Adrenal gland (tissue), 12 donors: Measurements from ENCODE around the gene PDHX. TPM values are rescaled to one million over a fixed set of nuclear protein-coding genes. Genes with fewer than 3 reads are reported as not detected.
A peak's percentile ranks its signal among the peaks of the same experiment; 100 is the strongest.

ENCODE experiments used
- DNase-seq, 7 donors: peaks; one replicate each; pipeline ENCODE4 v3.0.0-alpha.2; 2019 to 2020
- H3K27ac ChIP-seq, 5 donors: fragments of 200-600 bp; sonication (generic) in 4 of 5; 1 replicate in 3 of 5; 2 replicates in 2 of 5; pipeline versions ENCODE4 v1.5.1 to v1.8.0; 2016 to 2020; ENCODE audit warnings: mild to moderate bottlenecking in 1 of 5
- H3K27me3 ChIP-seq: fragments of 200-600 bp; 2 replicates; pipeline ENCODE4 v1.8.0; 2021
- H3K36me3 ChIP-seq, 2 donors: fragments of 200-600 bp; replicated peaks in 1 of 2; 1 replicate in 1 of 2; 2 replicates in 1 of 2; pipeline versions ENCODE4 v1.5.1 to v1.8.0; 2018 to 2022
- H3K4me1 ChIP-seq, 2 donors: fragments of 200-600 bp; replicated peaks in 1 of 2; 1 replicate in 1 of 2; 2 replicates in 1 of 2; pipeline versions ENCODE4 v1.5.1 to v1.8.0; 2018 to 2021
- H3K4me3 ChIP-seq, 4 donors: fragments of 200-600 bp; sonication (generic) in 3 of 4; one replicate each; pipeline ENCODE4 v1.5.1; 2016 to 2018
- H3K9me3 ChIP-seq, 3 donors: fragments of 200-600 bp; sonication (generic) in 1 of 3; replicated peaks in 1 of 3; 1 replicate in 2 of 3; 2 replicates in 1 of 3; pipeline versions ENCODE4 v1.5.1 to v1.8.0; 2016 to 2021
- CTCF ChIP-seq, 6 experiments: fragments of 450-650 bp in 4 of 6; fragments of 200-600 bp in 2 of 6; sonication (generic) in 1 of 6; IDR thresholded peaks; 1 replicate in 5 of 6; 2 replicates in 1 of 6; pipeline versions ENCODE4 v1.5.1 to v1.8.0; 2016 to 2021; ENCODE audit warnings: antibody characterized with exemption in 6 of 6, mild to moderate bottlenecking in 2 of 6, moderate library complexity in 1 of 6
- POLR2A ChIP-seq, 2 donors: fragments of 450-650 bp; IDR thresholded peaks; one replicate each; pipeline ENCODE4 v1.6.1; 2017; ENCODE audit warnings: antibody characterized with exemption in 2 of 2, mild to moderate bottlenecking in 2 of 2, moderate library complexity in 1 of 2
- WGBS, 4 donors: extraction: QIAGEN DNeasy Blood & Tissue Kit in 2 of 4; methylation state at CpG; one replicate each; pipeline versions ENCODE4 v1.1.5 to v1.1.7; 2013 to 2017; 5-methylcytosine and 5-hydroxymethylcytosine counted together
- intact Hi-C, 2 donors: fragments of 100-400 bp; cut with DNase I; formaldehyde crosslinking; loops; one replicate each; pipeline versions ENCODE4 v1.14.1 to v1.15.0; 2022 to 2023
- polyA plus RNA-seq, 3 donors: library from polyadenylated mRNA; stranded (reverse); fragments of 200-250 nt in 2 of 3; fragments of 350-450 nt in 1 of 3; fragmentation: Illumina TruSeq in 1 of 3; extraction: RNeasy Lipid Tissue Mini Kit (QIAGEN cat#74804) in 1 of 3; gene quantifications; one replicate each; pipeline ENCODE4 v1.2.3, GENCODE V29; 2013 to 2014
- total RNA-seq, 9 donors: library from RNA; depleted of rRNA in 4 of 9; stranded (reverse); fragments of >200 nt in 4 of 9; fragments of 120-200 nt in 1 of 9; fragmentation: NEBNext Ultra II Directional in 1 of 9; extraction: Animal tissue kit (Norgen Biotek cat#: 25700) in 1 of 9; gene quantifications; one replicate each; pipeline versions ENCODE4 v1.1.0 to v1.2.4, GENCODE V29; 2013 to 2023
- donor health status: healthy with polysubstance abuse.
- donor health status: Bipolar disorder and iron deficiency.
- donor health status: DM: yes; HTN: yes; CAD: no.
- donor health status: DM: no; HTN: no; CAD: no.
- donor health status: DM: no; HTN: no; CAD: no.
- donor health status: DM: yes; HTN: yes; CAD: no.

PDHX gene
- total and polyA plus RNA-seq, 12 donors = 13.9 to 98.4 (median 45.6) TPM

GRCh38 chr11:34960277-34960676 is 43.9 kb downstream of the PDHX start:
- peaks cover 0 to 7% of the 10 kb centered on the region in 2 donors for H3K4me1 ChIP-seq
- H3K36me3 ChIP-seq = no peaks in the 10 kb centered on the region
- DNase-seq = peak in 1 of 7 donors; percentile 69
- no peaks in the 10 kb centered on the region for H3K9me3 ChIP-seq
- H3K4me3 ChIP-seq = no peak overlapping the region
- H3K27me3 ChIP-seq = no peaks in the 10 kb centered on the region
- no peak overlapping the region for H3K27ac ChIP-seq
- intact Hi-C loops = no loop called here
- TF ChIP-seq POLR2A (IDR thresholded peaks at IDR 0.05) (no peak), CTCF (IDR thresholded peaks at IDR 0.05) (no peak)
- 70 to 78% (median 74%) methylated on average over 4 of the region's 4 CpGs for WGBS, 4 donors

GRCh38 chr11:34962034-34962433 is 45.6 kb downstream of the PDHX start:
- Histone ChIP-seq H3K27me3 (no peaks in the 10 kb centered on the region), H3K9me3 (no peaks in the 10 kb centered on the region), H3K4me3 (no peak overlapping the region), H3K36me3 (no peaks in the 10 kb centered on the region), H3K27ac (no peak overlapping the region), H3K4me1 (peaks cover 0 to 7% of the 10 kb centered on the region in 2 donors)
- TF ChIP-seq CTCF (IDR thresholded peaks at IDR 0.05) (no peak), POLR2A (IDR thresholded peaks at IDR 0.05) (no peak)
- no peak for DNase-seq
- intact Hi-C loops = no loop called here

DNA sequence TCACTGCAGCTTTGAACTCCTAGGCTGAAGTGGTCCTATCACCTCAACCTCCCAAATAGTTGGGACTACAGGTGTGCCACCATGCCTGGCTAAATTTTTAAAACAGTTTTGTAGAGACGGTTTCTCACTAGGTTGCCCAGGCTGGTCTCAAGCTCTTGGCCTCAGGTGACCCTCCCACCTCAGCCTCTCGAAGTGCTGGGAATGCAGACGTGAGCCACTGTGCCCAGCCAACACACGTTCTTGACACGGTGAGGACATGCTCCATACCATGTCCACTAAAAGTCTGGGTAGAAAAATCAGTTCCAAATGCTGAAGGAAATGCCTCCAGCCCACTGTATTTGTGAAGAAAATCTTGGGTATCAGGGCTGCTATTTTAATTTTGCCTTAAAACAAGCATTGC is 46.9 kb downstream of the PDHX start:
- Histone ChIP-seq H3K4me3 (no peak overlapping the region), H3K36me3 (no peaks in the 10 kb centered on the region), H3K27ac (no peak overlapping the region), H3K4me1 (peaks cover 0 to 7% of the 10 kb centered on the region in 2 donors), H3K9me3 (no peaks in the 10 kb centered on the region), H3K27me3 (no peaks in the 10 kb centered on the region)
- intact Hi-C loops = no loop called here
- DNase-seq = no peak
- TF ChIP-seq CTCF (IDR thresholded peaks at IDR 0.05) = no peak
- TF ChIP-seq POLR2A (IDR thresholded peaks at IDR 0.05) = no peak
- 95 to 98% (median 97%) methylated on average over 4 to 5 of the region's 5 CpGs for WGBS, 4 donors

GRCh38 chr11:34964610-34965331 is 48.4 kb downstream of the PDHX start:
- TF ChIP-seq POLR2A (IDR thresholded peaks at IDR 0.05) = no peak
- no peak for TF ChIP-seq CTCF (IDR thresholded peaks at IDR 0.05)
- Histone ChIP-seq H3K9me3 (no peaks in the 10 kb centered on the region), H3K27me3 (no peaks in the 10 kb centered on the region), H3K36me3 (no peaks in the 10 kb centered on the region), H3K27ac (no peak overlapping the region), H3K4me3 (no peak overlapping the region), H3K4me1 (peaks cover 0 to 2% of the 10 kb centered on the region in 2 donors)
- DNase-seq = no peak
- 64 to 77% (median 65%) methylated on average over 3 of the region's 3 CpGs for WGBS, 4 donors
- intact Hi-C loops = no loop called here
